Type B pancreatic cell (in vitro differentiated cells): Measurements from ENCODE around the gene PHOSPHO1. TPM values are rescaled to one million over a fixed set of nuclear protein-coding genes. Genes with fewer than 3 reads are reported as not detected.

ENCODE experiments used
- DNase-seq: peaks from one replicate; pipeline ENCODE4 v3.0.0; 2021; ENCODE audit warnings: mixed read lengths; ENCODE audit not compliant: unreplicated experiment; ENCODE audit errors: extremely low spot score
- H3K27ac Mint-ChIP-seq: 2 replicates; pipeline ENCODE4 v1.8.0; 2021; ENCODE audit warnings: mild to moderate bottlenecking, mixed read lengths
- H3K27me3 Mint-ChIP-seq: 2 replicates; pipeline ENCODE4 v1.8.0; 2021; ENCODE audit warnings: mixed read lengths
- H3K36me3 Mint-ChIP-seq: 2 replicates; pipeline ENCODE4 v1.8.0; 2021; ENCODE audit warnings: mixed read lengths
- H3K4me1 Mint-ChIP-seq: one replicate; pipeline ENCODE4 v1.8.0; 2021; ENCODE audit warnings: mixed read lengths; ENCODE audit not compliant: unreplicated experiment
- H3K4me3 Mint-ChIP-seq: 2 replicates; pipeline ENCODE4 v1.8.0; 2021; ENCODE audit warnings: mild to moderate bottlenecking, mixed read lengths
- H3K9me3 Mint-ChIP-seq: 2 replicates; pipeline ENCODE4 v1.8.0; 2021; ENCODE audit warnings: mixed read lengths
- total RNA-seq: library from RNA; stranded (reverse); gene quantifications from 2 replicates; pipeline ENCODE4 v1.2.1, GENCODE V29; 2021; ENCODE audit warnings: low replicate concordance
- TF ChIP-seq, protein P1 (sequence below): fragments of 200-600 bp; sonication (generic); conservative IDR thresholded peaks from 2 replicates; pipeline ENCODE4 v1.5.0; 2021; ENCODE audit warnings: antibody characterized with exemption, mild to moderate bottlenecking

Gene PHOSPHO1
- total RNA-seq, 1 donor from 2014 or later, result not detected

DNA sequence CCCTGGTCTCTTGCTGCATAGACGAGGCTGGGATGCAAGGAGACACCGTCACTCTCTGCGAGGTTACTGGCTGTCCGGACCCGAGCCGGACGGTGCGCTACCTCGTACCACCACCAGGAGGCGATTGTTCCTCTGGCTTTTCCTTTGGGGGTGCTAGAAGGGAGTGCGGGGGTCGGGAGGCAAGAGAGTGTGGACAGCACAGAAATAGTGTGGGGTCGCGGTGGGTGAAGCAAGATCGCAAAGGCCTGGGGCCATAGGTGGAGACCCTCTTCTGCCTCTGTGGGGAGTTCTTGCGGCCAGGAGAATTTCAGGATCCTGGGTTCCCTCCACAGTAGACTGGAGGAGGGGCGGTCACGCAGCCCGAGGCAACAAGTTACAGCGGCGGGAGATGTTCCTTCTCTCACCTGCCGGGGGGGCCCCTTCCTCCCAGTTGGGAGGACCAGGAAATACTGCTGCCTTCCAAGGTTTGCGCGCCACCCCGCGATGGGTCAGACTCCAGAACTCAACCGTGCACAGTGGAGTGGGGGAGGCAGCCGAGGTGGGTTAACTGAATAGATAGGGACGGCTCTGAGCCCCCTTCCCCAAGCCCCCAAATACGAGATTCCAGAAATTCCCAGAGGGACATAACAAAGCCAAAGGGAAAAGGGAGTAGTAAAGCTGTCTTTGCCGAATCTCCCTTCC lies 6.9 kb downstream of the PHOSPHO1 start:
- Mint-ChIP-seq H3K27me3 (peaks cover 73% of the 10 kb centered on the region), H3K9me3 (no peaks in the 10 kb centered on the region), H3K36me3 (no peaks in the 10 kb centered on the region), H3K4me3 (peak overlapping the region; percentile 69), H3K27ac (no peak overlapping the region), H3K4me1 (peaks cover 12% of the 10 kb centered on the region)
- TF ChIP-seq, protein P1, sequence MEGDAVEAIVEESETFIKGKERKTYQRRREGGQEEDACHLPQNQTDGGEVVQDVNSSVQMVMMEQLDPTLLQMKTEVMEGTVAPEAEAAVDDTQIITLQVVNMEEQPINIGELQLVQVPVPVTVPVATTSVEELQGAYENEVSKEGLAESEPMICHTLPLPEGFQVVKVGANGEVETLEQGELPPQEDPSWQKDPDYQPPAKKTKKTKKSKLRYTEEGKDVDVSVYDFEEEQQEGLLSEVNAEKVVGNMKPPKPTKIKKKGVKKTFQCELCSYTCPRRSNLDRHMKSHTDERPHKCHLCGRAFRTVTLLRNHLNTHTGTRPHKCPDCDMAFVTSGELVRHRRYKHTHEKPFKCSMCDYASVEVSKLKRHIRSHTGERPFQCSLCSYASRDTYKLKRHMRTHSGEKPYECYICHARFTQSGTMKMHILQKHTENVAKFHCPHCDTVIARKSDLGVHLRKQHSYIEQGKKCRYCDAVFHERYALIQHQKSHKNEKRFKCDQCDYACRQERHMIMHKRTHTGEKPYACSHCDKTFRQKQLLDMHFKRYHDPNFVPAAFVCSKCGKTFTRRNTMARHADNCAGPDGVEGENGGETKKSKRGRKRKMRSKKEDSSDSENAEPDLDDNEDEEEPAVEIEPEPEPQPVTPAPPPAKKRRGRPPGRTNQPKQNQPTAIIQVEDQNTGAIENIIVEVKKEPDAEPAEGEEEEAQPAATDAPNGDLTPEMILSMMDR, result peak; percentile 88
- DNase-seq, result peak; percentile 83

- Mint-ChIP-seq H3K36me3 (no peaks in the 10 kb centered on the region), H3K27me3 (peaks cover 71% of the 10 kb centered on the region), H3K9me3 (no peaks in the 10 kb centered on the region), H3K4me1 (peaks cover 12% of the 10 kb centered on the region), H3K27ac (no peak overlapping the region), H3K4me3 (peak overlapping the region; percentile 69)
- TF ChIP-seq, protein P1, result no peak
- no peak for DNase-seq
These were observed 7.4 kb downstream of the PHOSPHO1 start for GRCh38 chr17:49223168-49223516.

GRCh38 chr17:49219987-49220386 lies 10.6 kb downstream of the PHOSPHO1 start:
- H3K27ac Mint-ChIP-seq, result no peak overlapping the region
- no peaks in the 10 kb centered on the region for H3K9me3 Mint-ChIP-seq
- no peak for DNase-seq
- H3K36me3 Mint-ChIP-seq, result no peaks in the 10 kb centered on the region
- H3K4me1 Mint-ChIP-seq, result peaks cover 8% of the 10 kb centered on the region
- no peak overlapping the region for H3K4me3 Mint-ChIP-seq
- H3K27me3 Mint-ChIP-seq, result peaks cover 50% of the 10 kb centered on the region
- TF ChIP-seq, protein P1, result no peak

DNA sequence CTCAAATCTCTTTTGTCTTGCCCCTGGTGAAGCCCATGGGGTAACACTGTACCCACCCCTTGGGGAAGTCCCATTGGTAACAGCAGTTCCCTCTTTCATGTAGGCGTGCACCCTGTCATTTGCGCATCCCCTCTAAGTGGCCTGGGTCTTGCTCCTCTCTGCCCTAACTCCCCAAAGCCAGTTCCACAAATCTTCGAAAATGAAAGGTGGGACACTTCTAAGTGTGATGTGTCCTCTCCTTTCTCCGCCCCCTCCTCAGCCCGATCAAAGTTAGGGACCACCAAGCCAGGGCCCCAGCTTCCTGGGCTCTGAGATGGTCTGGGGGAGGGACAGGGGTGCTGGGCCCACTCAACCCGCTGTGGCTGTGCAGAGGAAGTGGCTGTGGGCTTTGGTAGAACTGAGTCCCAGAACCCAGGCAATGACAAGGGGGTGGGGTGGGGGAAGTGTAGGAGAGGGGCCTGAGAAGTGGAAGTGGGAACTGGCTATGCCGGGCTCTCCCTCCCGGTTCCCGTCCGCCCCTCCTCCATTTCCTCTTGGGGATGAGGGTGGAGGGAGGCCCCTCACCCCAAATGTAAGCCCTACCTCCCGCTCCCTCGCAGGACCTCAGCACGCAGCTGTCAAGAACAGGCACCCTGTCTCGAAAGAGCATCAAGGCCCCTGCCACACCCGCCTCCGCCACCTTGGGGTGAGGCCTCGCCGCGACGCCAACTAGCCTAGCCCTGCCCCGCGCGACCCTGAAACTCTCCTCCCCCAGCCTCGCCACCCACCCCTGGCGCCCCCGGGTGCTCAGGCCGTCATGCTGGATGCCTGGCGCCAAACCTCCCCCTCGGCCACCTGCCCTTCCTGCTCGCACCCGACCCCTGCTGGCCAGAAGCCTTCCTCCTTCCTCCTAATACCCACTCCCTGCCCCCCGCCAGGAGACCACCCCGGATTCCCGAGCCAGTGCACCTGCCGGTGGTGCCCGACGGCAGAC lies 11.4 kb downstream of the PHOSPHO1 start:
- Mint-ChIP-seq H3K27ac (no peak overlapping the region), H3K36me3 (no peaks in the 10 kb centered on the region), H3K4me3 (no peak overlapping the region), H3K4me1 (peaks cover 8% of the 10 kb centered on the region), H3K9me3 (no peaks in the 10 kb centered on the region), H3K27me3 (peaks cover 47% of the 10 kb centered on the region)
- TF ChIP-seq, protein P1, result no peak
- DNase-seq, result no peak

DNA sequence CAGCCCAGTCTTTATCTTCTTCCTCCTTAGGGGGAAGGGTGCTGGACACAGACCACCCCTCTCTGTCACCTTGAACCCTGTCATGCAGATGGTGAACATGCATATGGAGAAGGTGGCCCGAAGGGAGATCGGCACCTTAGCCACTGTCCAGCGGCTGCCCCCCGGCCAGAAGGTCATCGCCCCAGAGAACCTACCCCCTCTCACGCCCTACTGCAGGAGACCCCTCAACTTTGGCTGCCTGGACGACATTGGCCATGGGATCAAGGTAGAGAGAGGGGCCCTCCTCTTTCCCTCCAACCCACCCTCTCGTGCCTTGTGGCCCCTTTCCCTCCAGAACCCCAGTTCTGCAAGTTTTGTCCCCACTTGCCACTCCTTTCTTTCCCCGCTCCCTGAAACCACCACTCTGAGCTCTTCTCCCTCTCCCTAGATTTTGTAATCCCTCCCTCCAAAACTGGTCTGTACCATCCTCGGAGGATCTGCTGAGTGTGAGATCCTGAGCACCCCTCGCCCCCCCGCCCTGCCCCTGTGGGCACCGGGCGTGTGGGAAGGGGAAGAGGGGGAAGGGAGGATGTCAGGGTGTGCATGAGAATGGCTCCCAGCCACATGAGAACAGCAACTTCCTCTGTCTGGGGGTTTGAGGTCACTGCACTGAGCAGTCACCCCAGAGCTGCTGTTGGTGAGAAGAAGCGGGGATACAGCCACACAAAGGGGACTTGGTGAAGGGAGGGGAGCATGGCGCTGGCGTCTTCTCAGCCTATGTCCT lies 12.8 kb downstream of the PHOSPHO1 start:
- Mint-ChIP-seq H3K4me3 (no peak overlapping the region), H3K27me3 (peaks cover 33% of the 10 kb centered on the region), H3K4me1 (no peaks in the 10 kb centered on the region), H3K36me3 (no peaks in the 10 kb centered on the region), H3K27ac (no peak overlapping the region), H3K9me3 (no peaks in the 10 kb centered on the region)
- TF ChIP-seq, protein P1, result no peak
- DNase-seq, result no peak
